CD4-positive, alpha-beta T cell treated with Interleukin-15 for 4 hours (primary cell): ENCODE data around the gene PLA2G3.

Experiments used
- DNase-seq: peaks from one replicate; pipeline ENCODE4 v3.0.0-alpha.2; 2020; ENCODE audit warnings: low spot score

Gene PLA2G3

DNA sequence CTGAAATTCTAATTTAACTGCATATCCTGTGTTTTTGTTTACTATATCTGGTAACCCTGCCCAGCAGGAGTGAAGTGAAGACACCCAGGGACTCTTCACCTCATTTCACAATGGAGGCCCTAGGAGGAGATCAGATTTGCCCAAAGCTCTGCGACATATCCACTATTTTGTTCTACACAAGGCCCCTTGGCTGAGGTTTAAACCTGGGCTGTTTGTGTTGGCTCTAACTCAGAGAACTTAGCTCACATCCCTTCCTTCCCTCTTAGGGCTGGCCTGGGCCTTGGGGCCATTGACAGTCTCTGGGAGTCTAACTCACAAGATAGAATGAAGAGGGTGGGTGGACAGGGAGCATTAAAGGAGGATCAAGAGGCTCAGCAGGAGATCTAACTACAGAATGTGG, 8.2 kb upstream of the PLA2G3 start:
- DNase-seq: no peak

DNA sequence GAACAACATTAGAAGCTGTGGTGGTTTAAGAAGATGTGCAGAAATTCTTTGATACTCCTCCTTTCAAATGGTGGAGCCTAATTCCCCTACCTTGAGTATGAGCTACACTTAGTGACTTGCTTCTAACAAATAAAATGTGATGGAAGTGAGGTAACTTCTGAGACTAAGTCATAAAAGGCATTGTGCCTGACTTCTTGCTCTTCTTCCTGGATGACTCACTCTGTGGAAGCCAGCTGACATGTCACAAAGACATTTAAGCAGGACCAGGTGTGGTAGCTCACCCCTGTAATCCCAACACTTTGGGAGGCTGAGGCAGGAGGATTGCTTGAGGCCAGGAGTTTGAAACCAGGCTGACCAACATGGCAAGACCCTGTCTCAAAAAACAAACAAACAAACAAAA, 3.9 kb upstream of the PLA2G3 start:
- DNase-seq: no peak

DNA sequence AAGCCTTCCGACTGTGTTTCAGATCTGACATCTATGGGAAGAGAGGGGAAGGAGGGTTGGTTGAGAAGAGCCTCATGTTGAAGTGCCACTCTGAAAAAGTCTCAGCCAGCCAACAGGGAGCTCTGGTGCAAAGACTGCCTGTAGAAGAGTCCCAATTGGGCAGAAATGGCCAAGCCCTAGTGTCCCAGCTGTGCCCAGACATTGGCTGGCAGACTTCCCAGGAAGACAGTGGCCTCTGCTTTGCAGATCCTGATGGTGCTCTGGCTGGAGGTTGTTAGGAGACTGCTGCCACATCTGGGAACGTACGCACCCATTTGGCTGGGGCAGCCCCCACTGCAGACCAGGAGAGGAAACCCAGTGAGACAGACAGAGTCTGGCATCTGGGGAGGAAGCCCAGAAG, 3.2 kb upstream of the PLA2G3 start:
- no peak for DNase-seq

DNA sequence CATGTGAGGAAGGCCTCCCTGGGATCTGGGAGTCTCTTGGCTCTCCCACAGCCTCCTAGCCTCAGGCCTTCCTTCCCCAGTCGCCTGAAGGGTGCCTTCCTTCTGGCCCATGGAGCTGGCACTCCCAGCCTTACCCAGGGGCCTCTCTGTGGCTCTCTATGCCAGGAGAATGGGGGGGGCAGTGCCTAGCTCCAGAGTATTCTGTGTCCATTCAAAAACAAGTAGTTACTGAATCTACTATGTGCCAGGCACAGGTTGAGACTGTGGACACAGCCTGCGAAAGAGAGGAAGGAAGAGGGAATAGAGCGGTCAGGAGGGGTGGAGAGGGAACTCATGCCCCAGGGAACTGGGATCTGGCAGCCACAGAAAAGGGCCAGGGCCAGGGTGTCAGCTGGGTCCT, 2.7 kb upstream of the PLA2G3 start:
- DNase-seq: no peak

DNA sequence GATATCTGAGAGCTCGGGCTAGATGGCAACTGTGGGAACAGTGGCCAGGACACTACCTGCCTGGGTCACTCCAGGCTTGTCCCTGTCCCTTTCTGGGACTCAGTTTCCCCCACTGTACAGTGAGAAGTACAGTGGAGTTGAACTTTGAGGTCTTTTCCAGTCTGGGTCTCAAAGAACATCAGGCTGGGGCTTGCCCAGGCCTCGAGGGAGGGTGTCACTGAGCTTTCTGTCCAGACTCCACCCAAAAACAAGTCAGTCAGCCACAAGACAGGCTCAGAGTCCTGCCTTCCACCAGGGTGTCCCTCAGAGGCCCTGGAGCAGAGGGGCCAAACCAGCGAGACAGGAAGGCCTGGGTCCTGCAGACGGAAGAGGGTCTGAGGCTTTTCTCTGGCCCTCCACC, 2.0 kb upstream of the PLA2G3 start:
- DNase-seq: no peak

DNA sequence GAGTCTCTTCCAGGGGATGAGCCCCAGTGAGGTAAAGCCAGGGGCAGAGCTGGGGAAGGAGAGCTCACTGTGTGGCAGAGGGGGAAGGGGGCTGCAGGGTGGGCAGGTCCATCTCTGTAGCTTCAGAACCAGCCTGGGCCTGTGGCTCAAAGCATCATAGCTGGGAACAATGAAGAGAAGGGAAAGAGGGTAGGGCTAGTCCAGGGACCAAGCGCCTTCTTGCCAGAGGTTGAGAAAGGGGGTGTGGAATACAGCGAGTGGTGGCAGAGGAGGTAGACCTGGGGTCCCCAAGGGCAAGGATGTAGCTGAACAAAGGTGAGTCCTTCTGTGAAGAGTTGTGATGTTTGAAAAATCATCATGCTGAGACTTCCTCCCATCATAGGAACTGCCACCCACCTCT, 1.2 kb upstream of the PLA2G3 start:
- DNase-seq: no peak

DNA sequence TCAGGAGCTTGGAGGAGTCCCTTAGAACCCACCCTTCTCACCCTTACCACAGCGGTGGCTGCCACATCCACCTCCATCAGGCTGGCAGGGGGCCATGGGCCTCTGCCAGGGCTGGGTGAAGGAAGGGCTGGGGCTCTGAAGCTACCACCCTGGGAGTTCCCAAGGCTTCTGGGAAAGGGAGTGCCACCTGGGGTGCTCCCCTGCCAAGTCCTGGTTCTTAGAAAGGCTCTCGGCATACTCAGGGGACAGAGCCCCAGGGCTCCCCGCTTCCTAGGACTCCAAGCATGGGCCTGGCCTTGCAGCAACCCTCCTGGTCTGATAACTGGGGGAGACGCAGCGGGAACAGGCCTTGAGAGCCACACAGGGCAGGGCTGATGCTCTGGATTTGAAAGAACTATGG, 438 bp upstream of the PLA2G3 start:
- no peak for DNase-seq

DNA sequence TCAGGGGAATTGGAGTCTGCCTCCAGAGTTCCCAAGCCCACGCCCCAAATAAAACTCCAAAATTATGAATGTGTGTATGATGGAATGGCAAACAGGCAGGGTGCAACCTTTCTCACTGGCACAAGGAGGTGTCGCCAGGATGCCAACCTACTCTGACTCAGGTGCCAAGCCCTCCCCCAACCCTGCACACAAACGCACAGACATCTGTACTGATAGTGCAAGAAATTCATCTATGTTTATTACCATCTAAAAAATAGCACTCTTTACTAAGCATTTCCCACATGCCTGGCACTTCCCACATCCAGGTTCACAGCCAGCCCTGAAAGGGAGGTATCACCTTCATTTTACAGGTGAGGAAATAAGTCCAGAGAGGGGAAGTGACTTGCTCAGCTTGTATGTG, 1.2 kb downstream of the PLA2G3 start:
- no peak for DNase-seq

DNA sequence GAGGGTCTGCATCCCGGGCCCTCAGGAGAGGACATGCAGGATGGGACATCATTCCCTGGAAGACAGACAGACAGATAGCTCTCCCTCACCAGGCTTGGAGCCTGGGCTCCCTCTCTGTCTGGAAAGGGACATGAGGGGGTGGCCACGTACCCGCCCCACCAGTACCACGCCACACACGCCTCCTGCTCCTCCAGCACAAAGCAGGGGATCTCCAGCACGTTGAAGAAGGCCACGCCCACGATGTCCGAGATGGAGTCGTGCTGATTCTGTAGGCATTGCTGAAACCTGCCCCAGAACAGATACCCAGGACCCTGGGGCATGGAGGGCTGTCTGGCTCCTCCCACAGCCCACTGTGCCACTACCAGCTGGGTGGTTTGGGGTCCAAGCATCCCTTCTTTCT, 2.2 kb downstream of the PLA2G3 start:
- DNase-seq: no peak

DNA sequence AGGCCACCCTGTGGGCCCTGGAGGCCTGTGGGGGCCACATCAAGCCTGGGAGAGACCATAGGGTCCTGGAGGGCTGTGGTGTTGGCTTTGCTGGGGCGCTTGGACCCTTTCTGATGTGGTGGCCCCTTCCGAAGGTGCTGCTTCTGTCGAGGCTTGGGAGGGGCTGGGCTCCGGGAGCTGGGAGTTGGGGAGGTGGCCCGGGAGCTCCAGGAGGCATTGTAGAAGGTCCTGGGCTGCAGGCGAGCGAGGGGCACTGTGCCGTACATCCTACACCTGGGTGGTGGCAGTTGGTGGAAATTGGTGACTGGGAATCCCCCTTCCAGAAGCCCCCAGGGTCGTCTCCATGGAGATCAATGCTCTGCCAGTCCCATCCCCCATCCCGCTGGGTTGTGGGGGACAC, 2.6 kb downstream of the PLA2G3 start:
- DNase-seq: no peak

DNA sequence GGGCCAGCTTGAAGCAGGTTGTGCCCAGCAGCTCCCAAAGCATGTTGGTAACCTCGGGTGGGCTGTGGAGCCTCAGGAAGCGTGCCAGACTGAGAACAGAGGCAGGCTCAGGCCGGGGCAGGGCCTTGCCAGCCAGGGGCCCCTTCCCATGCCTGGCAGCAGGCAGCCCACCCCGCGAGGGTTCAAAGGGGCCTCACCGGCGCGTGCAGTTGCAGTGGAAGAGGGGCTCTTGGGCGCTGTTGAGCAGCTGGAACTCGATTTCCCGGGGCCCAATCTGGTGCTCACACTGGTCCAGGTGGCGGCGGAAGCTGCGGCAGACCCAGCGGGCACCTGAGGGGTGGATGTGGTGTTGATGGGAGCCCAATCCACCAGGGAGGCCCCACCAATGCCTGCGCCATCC, 3.6 kb downstream of the PLA2G3 start:
- DNase-seq: no peak

DNA sequence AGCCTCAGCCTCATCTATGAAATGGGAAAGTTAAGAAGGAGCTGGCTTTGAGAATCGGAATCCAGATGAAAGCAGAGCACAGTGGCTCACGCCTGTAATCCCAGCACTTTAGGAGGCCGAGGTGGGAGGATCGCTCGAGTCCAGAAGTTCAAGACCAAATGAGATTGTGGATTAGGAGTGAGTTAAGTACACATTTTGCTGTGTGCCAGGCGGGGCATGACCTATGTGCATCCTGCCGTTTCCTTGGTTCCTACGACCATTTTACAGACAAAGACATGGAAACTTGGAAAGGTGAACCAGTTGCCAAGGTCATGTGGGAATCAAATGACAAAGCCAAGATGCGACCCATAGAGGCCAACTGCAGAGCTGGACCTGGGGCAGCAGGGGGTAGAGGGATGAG, 4.2 kb downstream of the PLA2G3 start:
- no peak for DNase-seq

DNA sequence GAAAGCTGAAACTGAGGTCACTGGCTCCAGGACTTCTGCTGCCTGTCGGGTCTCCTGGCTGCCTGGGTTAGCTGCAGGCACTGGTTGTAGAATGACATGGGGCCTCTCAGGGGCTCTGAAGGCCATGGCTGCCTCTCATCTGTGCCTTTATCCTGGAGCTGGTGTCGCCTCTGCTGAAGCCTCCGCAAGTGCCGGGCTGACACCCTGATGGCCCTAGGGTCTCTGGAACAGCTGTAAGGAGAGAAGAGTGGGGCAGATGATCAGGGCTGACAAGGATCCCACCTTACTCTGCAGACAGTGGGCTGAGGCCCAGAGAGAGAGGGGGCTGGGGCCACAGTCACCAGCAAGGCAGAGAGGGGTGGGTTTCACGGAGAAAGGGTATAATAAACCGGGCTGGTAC, 4.6 kb downstream of the PLA2G3 start:
- no peak for DNase-seq

DNA sequence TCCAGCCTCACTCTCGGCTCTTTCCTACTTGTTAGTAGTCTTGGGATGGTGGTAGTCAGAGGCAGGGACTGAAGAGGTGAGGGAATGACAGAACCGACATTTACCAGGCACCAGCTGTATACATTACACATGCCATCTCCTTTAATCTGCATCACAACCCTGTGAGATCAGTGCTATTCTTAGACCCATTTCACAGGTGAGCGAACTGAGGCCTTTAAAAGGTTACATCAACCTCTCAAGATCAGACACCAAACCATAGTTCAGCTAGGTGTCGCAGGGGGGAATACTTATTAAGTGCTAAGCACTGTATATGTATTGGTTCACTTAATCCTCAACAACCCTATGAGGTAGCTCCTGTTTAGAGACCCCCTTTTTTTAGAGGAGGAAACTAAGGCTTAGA, 5.6 kb downstream of the PLA2G3 start:
- DNase-seq: no peak

DNA sequence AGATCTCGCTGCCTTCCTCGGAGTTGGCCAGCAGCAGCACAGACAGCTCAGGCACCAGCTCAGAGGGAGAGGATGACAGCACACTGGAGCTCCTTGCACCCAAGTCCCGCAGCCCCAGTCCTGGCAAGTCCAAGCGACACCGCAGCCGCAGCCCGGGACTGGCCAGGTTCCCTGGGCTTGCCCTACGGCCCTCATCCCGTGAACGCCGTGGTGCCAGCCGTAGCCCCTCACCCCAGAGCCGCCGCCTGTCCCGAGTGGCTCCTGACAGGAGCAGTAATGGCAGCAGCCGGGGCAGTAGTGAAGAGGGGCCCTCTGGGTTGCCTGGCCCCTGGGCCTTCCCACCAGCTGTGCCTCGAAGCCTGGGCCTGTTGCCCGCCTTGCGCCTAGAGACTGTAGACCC, 6.4 kb downstream of the PLA2G3 start:
- no peak for DNase-seq

DNA sequence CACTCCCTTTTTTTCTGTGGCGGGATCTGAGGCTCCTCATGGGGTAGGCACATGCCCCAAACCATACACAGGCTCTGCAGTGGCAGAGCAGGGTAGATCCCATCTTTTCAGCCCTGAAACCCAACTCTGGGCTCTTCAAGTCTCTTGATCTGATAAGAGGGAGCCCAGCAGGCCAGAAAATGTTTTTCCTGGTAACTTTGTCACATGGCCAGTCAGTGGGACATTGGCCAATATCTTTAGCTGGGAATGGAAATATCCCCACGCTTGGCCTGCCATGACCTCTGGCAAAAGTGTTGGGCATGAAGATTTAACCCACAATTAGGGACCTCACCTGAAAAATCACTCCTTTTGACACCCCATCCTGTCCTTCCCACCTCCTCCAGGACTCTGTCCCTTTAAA, 9.4 kb downstream of the PLA2G3 start:
- DNase-seq: no peak

DNA sequence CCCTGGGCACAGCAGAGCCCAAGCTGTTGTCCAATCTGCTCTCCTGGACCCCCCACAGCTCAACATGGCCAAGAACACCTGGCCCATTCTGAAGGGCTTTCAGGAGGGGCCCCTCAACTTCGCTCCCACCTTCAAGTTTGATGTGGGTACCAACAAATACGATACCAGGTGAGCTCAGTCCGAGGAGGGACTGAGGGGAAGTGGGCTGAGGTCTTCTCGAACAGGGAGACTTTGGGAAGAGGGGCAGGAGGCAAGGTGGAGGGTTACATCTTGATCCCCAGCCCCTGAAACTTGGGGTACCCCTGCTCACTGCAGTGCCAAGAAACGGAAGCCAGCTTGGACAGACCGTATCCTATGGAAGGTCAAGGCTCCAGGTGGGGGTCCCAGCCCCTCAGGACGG, 12.2 kb downstream of the PLA2G3 start:
- no peak for DNase-seq

DNA sequence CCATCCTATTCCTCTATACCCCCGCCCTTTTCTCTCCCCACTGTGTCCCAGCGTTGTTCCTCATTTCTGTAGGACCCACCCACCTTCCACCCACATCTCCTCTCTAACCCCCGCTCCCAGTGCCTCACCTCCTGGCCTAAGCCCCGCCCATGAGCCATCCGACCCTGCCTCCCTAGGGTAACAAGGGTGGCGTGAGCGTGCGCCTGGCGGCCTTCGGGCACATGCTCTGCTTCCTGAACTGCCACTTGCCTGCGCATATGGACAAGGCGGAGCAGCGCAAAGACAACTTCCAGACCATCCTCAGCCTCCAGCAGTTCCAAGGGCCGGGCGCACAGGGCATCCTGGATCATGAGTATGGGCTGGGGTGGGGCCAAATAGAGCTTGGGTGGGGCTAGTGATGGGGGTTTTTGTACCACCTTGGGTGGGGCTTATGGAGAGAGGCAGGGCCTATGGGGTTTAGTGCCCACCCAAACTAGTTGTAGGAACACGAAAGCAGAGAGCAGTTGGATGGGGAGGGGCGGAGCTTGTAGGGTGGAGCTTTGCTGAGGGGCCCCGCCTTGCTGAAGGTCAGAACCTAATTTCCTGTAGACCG, 13.0 kb downstream of the PLA2G3 start:
- DNase-seq: no peak

DNA sequence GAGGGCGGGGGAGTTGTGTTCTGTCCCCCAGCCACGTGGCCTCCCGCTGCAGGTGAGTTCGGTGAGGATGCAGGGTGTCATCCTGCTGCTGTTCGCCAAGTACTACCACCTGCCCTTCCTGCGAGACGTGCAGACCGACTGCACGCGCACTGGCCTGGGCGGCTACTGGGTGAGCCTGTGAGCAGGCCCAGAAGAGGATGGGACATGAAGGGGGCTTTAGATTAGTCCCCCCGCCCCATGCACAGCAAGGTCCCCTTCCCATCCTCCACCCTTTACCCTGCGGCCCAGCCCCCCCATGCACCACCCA, 13.5 kb downstream of the PLA2G3 start:
- DNase-seq: no peak

DNA sequence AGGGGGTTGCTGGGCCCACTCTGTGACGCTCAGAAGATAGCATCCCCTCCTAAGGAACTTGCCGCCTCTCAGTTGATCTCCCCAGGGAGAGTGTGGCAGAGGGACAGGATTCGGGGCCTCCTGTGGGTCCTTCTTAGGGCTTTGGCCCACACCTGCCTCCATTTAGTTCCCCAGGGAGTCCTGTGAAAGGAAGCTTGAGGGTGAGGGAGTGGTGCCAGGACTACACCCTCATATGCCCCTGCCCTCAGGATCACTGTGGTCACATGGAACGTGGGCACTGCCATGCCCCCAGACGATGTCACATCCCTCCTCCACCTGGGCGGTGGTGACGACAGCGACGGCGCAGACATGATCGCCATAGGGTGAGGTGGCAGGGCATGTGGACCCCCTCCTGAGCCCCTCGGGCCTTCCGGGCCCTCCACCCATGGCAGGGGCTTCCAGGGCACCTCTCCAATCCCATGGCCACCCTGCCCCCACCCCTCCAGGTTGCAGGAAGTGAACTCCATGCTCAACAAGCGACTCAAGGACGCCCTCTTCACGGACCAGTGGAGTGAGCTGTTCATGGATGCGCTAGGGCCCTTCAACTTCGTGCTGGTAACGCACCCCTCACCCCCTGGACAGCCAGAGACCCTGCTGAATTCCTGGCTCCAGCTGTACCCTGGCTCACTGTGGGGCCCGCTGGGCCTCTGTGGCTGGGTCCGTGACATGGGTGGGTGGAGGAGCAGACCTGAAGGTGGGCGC, 14.0 kb downstream of the PLA2G3 start:
- DNase-seq: no peak

DNA sequence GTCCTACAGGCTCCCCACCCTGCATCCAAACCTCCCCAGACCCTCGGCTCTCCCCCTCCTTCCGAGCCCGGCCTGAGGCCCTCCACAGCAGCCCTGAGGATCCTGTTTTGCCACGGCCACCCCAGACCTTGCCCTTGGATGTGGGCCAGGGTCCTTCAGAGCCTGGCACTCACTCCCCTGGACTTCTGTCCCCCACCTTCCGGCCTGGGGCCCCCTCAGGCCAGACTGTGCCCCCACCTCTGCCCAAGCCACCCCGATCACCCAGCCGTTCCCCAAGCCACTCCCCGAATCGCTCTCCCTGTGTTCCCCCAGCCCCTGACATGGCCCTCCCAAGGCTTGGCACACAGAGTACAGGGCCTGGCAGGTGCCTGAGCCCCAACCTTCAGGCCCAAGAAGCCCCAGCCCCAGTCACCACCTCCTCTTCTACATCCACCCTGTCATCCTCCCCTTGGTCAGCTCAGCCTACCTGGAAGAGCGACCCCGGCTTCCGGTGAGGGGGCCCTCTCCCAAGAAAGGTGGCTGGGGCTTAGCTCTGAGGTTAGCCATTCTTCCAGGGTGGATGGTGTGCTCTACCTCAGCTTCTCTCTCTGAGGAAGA, 14.7 kb downstream of the PLA2G3 start:
- no peak for DNase-seq

DNA sequence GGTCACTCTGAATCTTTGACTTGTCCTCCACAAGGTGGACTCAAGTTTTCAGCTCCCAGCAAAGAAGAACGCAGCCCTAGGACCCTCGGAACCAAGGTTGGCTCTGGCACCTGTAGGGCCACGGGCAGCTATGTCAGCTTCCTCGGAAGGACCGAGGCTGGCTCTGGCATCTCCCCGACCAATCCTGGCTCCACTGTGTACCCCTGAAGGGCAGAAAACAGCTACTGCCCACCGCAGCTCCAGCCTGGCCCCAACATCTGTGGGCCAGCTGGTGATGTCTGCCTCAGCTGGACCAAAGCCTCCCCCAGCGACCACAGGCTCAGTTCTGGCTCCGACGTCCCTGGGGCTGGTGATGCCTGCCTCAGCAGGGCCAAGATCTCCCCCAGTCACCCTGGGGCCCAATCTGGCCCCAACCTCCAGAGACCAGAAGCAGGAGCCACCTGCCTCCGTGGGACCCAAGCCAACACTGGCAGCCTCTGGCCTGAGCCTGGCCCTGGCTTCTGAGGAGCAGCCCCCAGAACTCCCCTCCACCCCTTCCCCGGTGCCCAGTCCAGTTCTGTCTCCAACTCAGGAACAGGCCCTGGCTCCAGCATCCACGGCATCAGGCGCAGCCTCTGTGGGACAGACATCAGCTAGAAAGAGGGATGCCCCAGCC, 15.4 kb downstream of the PLA2G3 start:
- no peak for DNase-seq

DNA sequence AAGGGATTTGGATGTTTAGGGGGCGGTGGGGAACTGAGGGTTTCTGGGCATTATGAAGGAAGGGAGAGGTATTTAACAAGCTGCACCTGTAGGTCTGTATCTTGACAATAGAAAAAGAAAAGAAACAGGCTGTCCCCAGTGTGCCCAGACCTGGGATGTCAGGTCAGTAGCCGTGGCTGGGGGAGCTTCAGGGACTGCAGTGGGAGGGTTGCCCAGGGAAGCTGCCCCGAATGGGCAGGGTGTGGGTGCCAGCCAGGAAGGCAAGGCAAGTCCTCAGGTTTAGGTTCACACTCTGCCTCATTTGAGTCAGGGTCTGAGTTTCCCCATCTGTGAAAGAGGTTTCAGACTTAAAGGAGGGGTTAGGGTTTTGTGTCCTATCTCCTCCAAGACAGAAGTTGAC, 16.0 kb downstream of the PLA2G3 start:
- no peak for DNase-seq

DNA sequence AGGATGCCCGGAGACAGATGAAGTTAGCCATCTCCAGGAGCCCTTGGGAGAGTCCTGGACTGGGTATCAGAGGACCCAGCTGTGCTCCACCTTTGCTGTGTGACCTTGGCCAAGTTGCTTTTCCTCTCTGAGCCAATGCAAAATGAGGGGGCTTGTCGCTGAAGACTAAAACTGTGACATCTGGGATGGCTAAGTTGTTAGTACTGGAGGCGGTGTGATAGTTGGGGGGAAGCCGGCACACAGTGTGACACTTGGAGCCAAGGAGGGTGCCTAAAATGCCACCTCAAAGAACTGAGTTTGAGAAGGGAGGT, 17.1 kb downstream of the PLA2G3 start:
- no peak for DNase-seq
